K562 (cell line): ENCODE data around the gene PTTG1IP. TPM values are rescaled to one million over a fixed set of nuclear protein-coding genes. Genes with fewer than 3 reads are reported as not detected.

Experiments used
- ATAC-seq: fragments of 200-7000 bp; cut with Tn5 transposase; 3 replicates; pipeline ENCODE4 v1.9.1; 2020; ENCODE audit warnings: moderate library complexity
- BruUV-seq: library from RNA; stranded (reverse); fragments of 400-500 nt; replicated peaks from 2 replicates; lab custom pipeline; 2021; lab: Mats Ljungman, UMichigan
- CTCF ChIA-PET: fragments of 300-600 bp; formaldehyde crosslinking; extraction: SDS; loops from one replicate; lab custom pipeline; 2021; ENCODE audit warnings: low intra/inter-chr PET ratio; lab: Yijun Ruan, JAX
- POLR2A ChIA-PET: fragments of 300-600, 350-650 bp; sonication (Branson Sonifier 250); formaldehyde crosslinking; extraction: SDS; loops from one replicate; lab custom pipeline; 2021; ENCODE audit warnings: antibody characterized with exemption, inconsistent platforms; lab: Yijun Ruan, JAX
- DNase-seq, 4 experiments: peaks; one replicate each; pipeline versions ENCODE4 v3.0.0 to v3.0.0-alpha.2; 2011 to 2018; ENCODE audit warnings: low spot score in 3 of 4, mixed read lengths in 3 of 4; ENCODE audit errors: extremely low read depth in 1 of 4
- FAIRE-seq: peaks from 2 replicates; lab custom pipeline; 2011; peaks lifted over from hg19 to GRCh38; lab: Jason Lieb, UNC
- H2AFZ ChIP-seq: 2 replicates; pipeline ENCODE4 v1.6.0; 2011; ENCODE audit warnings: low read depth, low read length, control low read depth, inconsistent platforms
- H3K27ac ChIP-seq: fragments of 200-600 bp; 3 replicates; pipeline ENCODE4 v1.8.0; 2011; ENCODE audit warnings: low read depth, mild to moderate bottlenecking, control low read depth, inconsistent platforms, low read length, moderate library complexity, mixed read lengths; ENCODE audit errors: extremely low read depth
- H3K27me3 ChIP-seq, 2 experiments: fragments of 300-600 bp in 1 of 2; 2 replicates in 1 of 2; 3 replicates in 1 of 2; pipeline versions ENCODE4 v1.6.0 to v1.8.0; 2011; ENCODE audit warnings: inconsistent platforms in 2 of 2, low read length in 2 of 2, mild to moderate bottlenecking in 1 of 2, mixed read lengths in 1 of 2, moderate library complexity in 1 of 2; ENCODE audit not compliant: control insufficient read depth in 2 of 2, insufficient read depth in 2 of 2
- H3K36me3 ChIP-seq: fragments of 300-600 bp; 3 replicates; pipeline ENCODE4 v1.8.0; 2011; ENCODE audit warnings: mild to moderate bottlenecking, low read length, inconsistent platforms; ENCODE audit not compliant: control insufficient read depth, insufficient read depth
- H3K4me1 ChIP-seq, 2 experiments: fragments of 200-600 bp in 1 of 2; replicated peaks in 1 of 2; 2 replicates in 1 of 2; 3 replicates in 1 of 2; pipeline versions ENCODE4 v1.5.1 to v1.8.0; 2011; ENCODE audit warnings: inconsistent platforms in 2 of 2, low read length in 2 of 2, mild to moderate bottlenecking in 1 of 2, mixed read lengths in 1 of 2, moderate library complexity in 1 of 2; ENCODE audit not compliant: control insufficient read depth in 2 of 2, insufficient read depth in 2 of 2
- H3K4me2 ChIP-seq: 2 replicates; pipeline ENCODE4 v1.6.1; 2011; ENCODE audit warnings: low read length, control low read depth, inconsistent platforms, mixed read lengths; ENCODE audit not compliant: insufficient read depth
- H3K4me3 ChIP-seq: fragments of 200-600 bp; sonication (generic), shearing (Covaris generic); 2 replicates; pipeline ENCODE4 v1.5.1; 2016; ENCODE audit warnings: control low read depth, inconsistent platforms
- H3K79me2 ChIP-seq: fragments of 200-600 bp; 3 replicates; pipeline ENCODE4 v1.8.0; 2011; ENCODE audit warnings: low read length, inconsistent platforms; ENCODE audit not compliant: control insufficient read depth, insufficient read depth
- H3K9ac ChIP-seq, 2 experiments: 2 replicates each; pipeline versions ENCODE4 v1.6.0 to v1.6.1; 2011; ENCODE audit warnings: low read depth in 2 of 2, low read length in 2 of 2, control low read depth in 1 of 2, inconsistent platforms in 1 of 2, mild to moderate bottlenecking in 1 of 2, mixed read lengths in 1 of 2; ENCODE audit not compliant: insufficient read depth in 1 of 2
- H3K9me1 ChIP-seq: one replicate; pipeline ENCODE4 v1.6.0; 2011; ENCODE audit warnings: inconsistent platforms, mild to moderate bottlenecking, low read length, moderate library complexity; ENCODE audit not compliant: control insufficient read depth, insufficient read depth
- H3K9me3 ChIP-seq: replicated peaks from 2 replicates; pipeline ENCODE4 v1.5.1; 2011; ENCODE audit warnings: low read depth, low read length, inconsistent platforms; ENCODE audit not compliant: control insufficient read depth, insufficient read depth
- H4K20me1 ChIP-seq: replicated peaks from 2 replicates; pipeline ENCODE4 v1.6.1; 2011; ENCODE audit warnings: low read length, inconsistent platforms, mixed read lengths; ENCODE audit not compliant: control insufficient read depth, insufficient read depth
- KLF13 ChIP-seq: fragments of 450-650 bp; IDR thresholded peaks from 2 replicates; pipeline ENCODE4 v1.6.1; 2016; ENCODE audit warnings: missing genetic modification characterization, low read depth, mild to moderate bottlenecking, missing compliant biosample characterization, moderate library complexity, borderline replicate concordance
- NCOA2 ChIP-seq, 2 experiments: fragments of 450-650 bp; IDR thresholded peaks; 2 replicates each; pipeline ENCODE4 v1.6.1; 2018; ENCODE audit warnings: mild to moderate bottlenecking in 2 of 2, moderate library complexity in 1 of 2; ENCODE audit not compliant: partially characterized antibody in 2 of 2
- TEAD4 ChIP-seq, 2 experiments: sonication (generic) in 1 of 2; formaldehyde crosslinking in 1 of 2; IDR thresholded peaks; 2 replicates each; pipeline versions ENCODE4 v1.6.1 to v1.8.0; 2012 to 2022; ENCODE audit warnings: borderline replicate concordance in 1 of 2, inconsistent platforms in 1 of 2, low read length in 1 of 2, mild to moderate bottlenecking in 1 of 2, missing genetic modification reagents in 1 of 2
- WGBS: fragments of 100-300 bp; shearing (Covaris generic); methylation state at CpG from one replicate; pipeline ENCODE4 v1.1.6; 2016; ENCODE audit warnings: low coverage, mixed read lengths; ENCODE audit not compliant: insufficient coverage; ENCODE audit errors: missing lambda C conversion rate; 5-methylcytosine and 5-hydroxymethylcytosine counted together
- in situ Hi-C: fragments of 300-500 bp; cut with MboI; formaldehyde crosslinking; loops from 4 replicates; pipeline ENCODE4 v1.15.0; 2018; ENCODE audit warnings: inconsistent platforms, mixed read lengths
- intact Hi-C: fragments of 100-400 bp; cut with micrococcal nuclease; formaldehyde crosslinking; loops from 2 replicates; pipeline ENCODE4 v1.14.2; 2022
- polyA plus RNA-seq, 8 experiments: library from polyadenylated mRNA; depleted of rRNA in 4 of 8; stranded (reverse) in 5 of 8; unstranded in 3 of 8; fragments of >200 nt; fragmentation: Nextera tagmentation in 2 of 8; fragmentation: Illumina TruSeq in 1 of 8; extraction: Ambion mirVana in 2 of 8; extraction: Trizol in 1 of 8; gene quantifications; 2 replicates each; pipeline versions ENCODE4 v1.2.1 to v1.2.3, GENCODE V29; 2011 to 2014; ENCODE audit warnings: inconsistent platforms in 1 of 8, missing spikeins in 1 of 8
- total RNA-seq, 7 experiments: library from RNA; depleted of rRNA in 6 of 7; stranded (reverse); fragments of >200 nt in 6 of 7; fragmentation: Illumina TruSeq in 2 of 7; extraction: Trizol in 2 of 7; gene quantifications; 2 replicates each; pipeline versions ENCODE4 v1.2.1 to v1.2.3, GENCODE V29; 2011 to 2021; ENCODE audit warnings: low replicate concordance in 1 of 7

Gene PTTG1IP
- total and polyA plus RNA-seq, 9 of the 15 experiments (the other 6 are each of a cell fraction or from before 2014, with no cell fraction given): 5.0 to 99.3 (median 82.4) TPM

- no peak for TF ChIP-seq TEAD4 (IDR thresholded peaks at IDR 0.05; ENCODE audit: low read length)
- no peak for TF ChIP-seq TEAD4 (CRISPR knock-in tag; IDR thresholded peaks at IDR 0.05; ENCODE audit: borderline replicate concordance)
These were observed 24.0 kb upstream of the PTTG1IP start (continued) for GRCh38 chr21:44897326-44898010.

- H2AFZ ChIP-seq: no peak overlapping the region
- ChIA-PET CTCF (no interaction called here), POLR2A (interaction anchor here (0.6 to 1.3 kb wide), 6 partner anchors 13 to 339 kb away, joined by 3 to 5 read pairs (median 3); no protein-coding TSS in a partner anchor)
- in situ Hi-C loops: no loop called here
- H3K27me3 ChIP-seq: peaks cover 41 to 86% of the 10 kb centered on the region in 2 experiments
- FAIRE-seq: no peak
- no peaks in the 10 kb centered on the region for H3K36me3 ChIP-seq
- H3K4me1 ChIP-seq: peaks cover 6 to 68% of the 10 kb centered on the region in 2 experiments
- intact Hi-C loops: no loop called here
- peaks cover 2% of the 10 kb centered on the region for H3K9me3 ChIP-seq
- DNase-seq: peak in 3 of 4 experiments; percentile 44 to 56 (median 56)
- H3K9me1 ChIP-seq: peaks cover 3% of the 10 kb centered on the region
- TF ChIP-seq KLF13 (tag) (peak; percentile 60; the same call in 1 of the 2 replicates), NCOA2 (IDR thresholded peaks at IDR 0.05; ENCODE audit: partially characterized antibody in 2 of 2) (no peak)
- peak overlapping the region in 1 of 2 experiments; percentile 62; a peak in 2 of 4 replicates for H3K9ac ChIP-seq
- ATAC-seq: no peak
- WGBS: 30% methylated on average over 25 of the region's 25 CpGs
- no peak overlapping the region for H3K4me2 ChIP-seq
- no peak overlapping the region for H3K27ac ChIP-seq
- BruUV-seq: no TSS peak
- H3K4me3 ChIP-seq: no peak overlapping the region
- H3K79me2 ChIP-seq: no peaks in the 10 kb centered on the region
- H4K20me1 ChIP-seq: 0 out of 2 replicates have a peak, but pooled peaks cover 12% of the 10 kb centered on the region
These were observed 23.2 kb upstream of the PTTG1IP start for GRCh38 chr21:44896561-44897286.
